Spleen (tissue), 11 donors: ENCODE measurements around the gene MAP2. TPM values are rescaled to one million over a fixed set of nuclear protein-coding genes. Genes with fewer than 3 reads are reported as not detected.

Experiments
- DNase-seq: peaks from one replicate; pipeline ENCODE4 v3.0.0-alpha.2; 2020
- H3K27ac ChIP-seq, 8 donors: fragments of 200-600 bp; sonication (generic) in 7 of 8; 1 replicate in 4 of 8; 2 replicates in 4 of 8; pipeline versions ENCODE4 v1.5.0 to v1.8.0; 2016 to 2021; ENCODE audit warnings: inconsistent platforms in 4 of 8, mild to moderate bottlenecking in 4 of 8, moderate library complexity in 1 of 8
- H3K27me3 ChIP-seq, 7 donors: fragments of 200-600 bp; sonication (generic) in 6 of 7; replicated peaks in 1 of 7; 1 replicate in 4 of 7; 2 replicates in 3 of 7; pipeline versions ENCODE4 v1.5.0 to v1.8.0; 2016 to 2021; ENCODE audit warnings: inconsistent platforms in 3 of 7, mild to moderate bottlenecking in 1 of 7
- H3K36me3 ChIP-seq, 6 donors: fragments of 200-600 bp; sonication (generic) in 5 of 6; 1 replicate in 4 of 6; 2 replicates in 2 of 6; pipeline versions ENCODE4 v1.5.0 to v1.8.0; 2016 to 2021; ENCODE audit warnings: inconsistent platforms in 2 of 6
- H3K4me1 ChIP-seq, 6 donors: fragments of 200-600 bp; sonication (generic) in 5 of 6; 1 replicate in 3 of 6; 2 replicates in 3 of 6; pipeline versions ENCODE4 v1.5.0 to v1.8.0; 2016 to 2021; ENCODE audit warnings: inconsistent platforms in 3 of 6
- H3K4me3 ChIP-seq, 8 donors: fragments of 200-600 bp; sonication (generic) in 7 of 8; 1 replicate in 4 of 8; 2 replicates in 4 of 8; pipeline versions ENCODE4 v1.5.0 to v1.8.0; 2016 to 2021; ENCODE audit warnings: inconsistent platforms in 4 of 8, mild to moderate bottlenecking in 4 of 8, moderate library complexity in 2 of 8
- H3K9me3 ChIP-seq, 8 donors: fragments of 200-600 bp; sonication (generic) in 7 of 8; 1 replicate in 4 of 8; 2 replicates in 4 of 8; pipeline versions ENCODE4 v1.5.0 to v1.8.0; 2016 to 2021; ENCODE audit warnings: inconsistent platforms in 4 of 8
- CTCF ChIP-seq, 11 experiments: fragments of 200-600 bp in 7 of 11; fragments of 450-650 bp in 4 of 11; sonication (generic) in 4 of 11; IDR thresholded peaks in 8 of 11; conservative IDR thresholded peaks in 3 of 11; 1 replicate in 7 of 11; 2 replicates in 4 of 11; pipeline versions ENCODE4 v1.4.0 to v1.8.0; 2016 to 2021; ENCODE audit warnings: antibody characterized with exemption in 11 of 11, inconsistent platforms in 4 of 11, mild to moderate bottlenecking in 1 of 11
- POLR2A ChIP-seq, 3 donors: fragments of 450-650 bp; IDR thresholded peaks; one replicate each; pipeline ENCODE4 v1.5.1; 2017; ENCODE audit warnings: antibody characterized with exemption in 3 of 3, mild to moderate bottlenecking in 1 of 3
- POLR2AphosphoS5 ChIP-seq, 3 donors: sonication (generic); formaldehyde crosslinking; IDR thresholded peaks; one replicate each; pipeline ENCODE4 v1.5.1; 2017; ENCODE audit warnings: antibody characterized with exemption in 3 of 3
- WGBS, 5 donors: extraction: QIAGEN DNeasy Blood & Tissue Kit in 3 of 5; methylation state at CpG; one replicate each; pipeline versions ENCODE4 v1.1.5 to v1.1.7; 2013 to 2018; 5-methylcytosine and 5-hydroxymethylcytosine counted together
- intact Hi-C: fragments of 100-400 bp; cut with DNase I; formaldehyde crosslinking; loops from one replicate; pipeline ENCODE4 v1.15.0; 2023; ENCODE audit warnings: low total_unique reads
- polyA plus RNA-seq, 3 donors: library from polyadenylated mRNA; stranded (reverse); fragments of 200-250 nt; gene quantifications; one replicate each; pipeline ENCODE4 v1.2.1, GENCODE V29; 2013
- total RNA-seq, 7 donors: library from RNA; depleted of rRNA in 3 of 7; stranded (reverse); fragments of >200 nt in 3 of 7; fragmentation: NEBNext Ultra II Directional in 4 of 7; extraction: Animal tissue kit (Norgen Biotek cat#: 25700) in 4 of 7; gene quantifications; one replicate each; pipeline versions ENCODE4 v1.1.0 to v1.2.1, GENCODE V29; 2016 to 2021
- donor health status: healthy with polysubstance abuse.
- donor health status: DM: no; HTN: no; CAD: no; lungs with moderate emphysema.
- donor health status: DM: no; HTN: no; CAD: no.
- donor health status: Bipolar disorder and iron deficiency.
- donor health status: healthy.
- donor health status: DM: no; HTN: no; CAD: no.
- donor health status: DM: yes; HTN: yes; CAD: no.

The MAP2 gene
- total and polyA plus RNA-seq, 10 donors = 0.38 to 5.0 (median 1.9) TPM

- H3K9me3 ChIP-seq = no peaks in the 10 kb centered on the region
- intact Hi-C loops = no loop called here
- H3K4me1 ChIP-seq = peaks cover 0 to 5% (median 2%) of the 10 kb centered on the region in 6 donors
- no peak overlapping the region for H3K27ac ChIP-seq
- no peaks in the 10 kb centered on the region for H3K27me3 ChIP-seq
- no peak overlapping the region for H3K4me3 ChIP-seq
- TF ChIP-seq CTCF (IDR thresholded peaks at IDR 0.05 in 8 of 11, conservative IDR thresholded peaks at IDR 0.05 in 3 of 11) (no peak), POLR2A (IDR thresholded peaks at IDR 0.05) (no peak), POLR2AphosphoS5 (IDR thresholded peaks at IDR 0.05) (no peak)
- no peak for DNase-seq
- H3K36me3 ChIP-seq = no peaks in the 10 kb centered on the region
Observed at GRCh38 chr2:209584472-209584871, 160.6 kb downstream of the MAP2 start.

- TF ChIP-seq POLR2A (IDR thresholded peaks at IDR 0.05) (no peak), CTCF (IDR thresholded peaks at IDR 0.05 in 8 of 11, conservative IDR thresholded peaks at IDR 0.05 in 3 of 11) (no peak), POLR2AphosphoS5 (IDR thresholded peaks at IDR 0.05) (no peak)
- Histone ChIP-seq H3K36me3 (no peaks in the 10 kb centered on the region), H3K27me3 (no peaks in the 10 kb centered on the region), H3K27ac (no peak overlapping the region), H3K4me3 (no peak overlapping the region), H3K4me1 (peaks cover 0 to under 1% (median 0%) of the 10 kb centered on the region in 6 donors), H3K9me3 (no peaks in the 10 kb centered on the region)
- DNase-seq = no peak
- 70 to 91% (median 72%) methylated on average over 5 of the region's 5 CpGs for WGBS, 5 donors
- intact Hi-C loops = no loop called here
Observed at GRCh38 chr2:209584915-209585314, 161.1 kb downstream of the MAP2 start.

DNA sequence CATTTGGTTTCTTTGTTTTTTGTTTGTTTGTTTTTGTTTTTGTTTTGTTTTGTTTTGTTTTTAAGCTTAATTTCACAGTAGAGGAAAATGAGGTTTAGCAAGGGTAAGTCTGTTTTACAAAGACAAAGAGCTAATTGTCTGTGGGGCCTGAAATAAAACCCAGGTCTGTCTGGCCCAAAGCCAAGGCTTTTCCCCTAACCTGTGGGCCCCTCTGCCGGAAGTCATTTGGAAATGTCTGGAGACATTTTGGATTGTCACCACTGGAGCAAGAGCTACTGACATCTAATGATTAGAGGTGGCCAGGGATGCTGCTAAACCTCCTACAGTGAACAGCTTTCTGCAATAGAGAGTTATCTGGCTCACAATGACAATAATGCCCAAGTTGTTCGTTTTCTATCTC, 167.2 kb downstream of the MAP2 start:
- intact Hi-C loops = no loop called here
- Histone ChIP-seq H3K27ac (no peak overlapping the region), H3K36me3 (no peaks in the 10 kb centered on the region), H3K9me3 (peaks cover 0 to 7% (median 0%) of the 10 kb centered on the region in 8 donors), H3K4me3 (no peak overlapping the region), H3K27me3 (no peaks in the 10 kb centered on the region), H3K4me1 (no peaks in the 10 kb centered on the region)
- DNase-seq = no peak
- TF ChIP-seq CTCF (IDR thresholded peaks at IDR 0.05 in 8 of 11, conservative IDR thresholded peaks at IDR 0.05 in 3 of 11) (no peak), POLR2A (IDR thresholded peaks at IDR 0.05) (no peak), POLR2AphosphoS5 (IDR thresholded peaks at IDR 0.05) (no peak)
- 69 to 81% (median 76%) methylated on average over 2 of the region's 2 CpGs for WGBS, 5 donors

- no peak for TF ChIP-seq CTCF (IDR thresholded peaks at IDR 0.05 in 8 of 11, conservative IDR thresholded peaks at IDR 0.05 in 3 of 11)
- no peak for TF ChIP-seq POLR2AphosphoS5 (IDR thresholded peaks at IDR 0.05)
- no peak for TF ChIP-seq POLR2A (IDR thresholded peaks at IDR 0.05)
- H3K27me3 ChIP-seq = no peaks in the 10 kb centered on the region
- no peak for DNase-seq
- 72 to 79% (median 77%) methylated on average over 3 of the region's 3 CpGs for WGBS, 5 donors
- H3K36me3 ChIP-seq = no peaks in the 10 kb centered on the region
- peaks cover 0 to 7% (median 0%) of the 10 kb centered on the region in 8 donors for H3K9me3 ChIP-seq
- no peaks in the 10 kb centered on the region for H3K4me1 ChIP-seq
- intact Hi-C loops = no loop called here
- H3K4me3 ChIP-seq = no peak overlapping the region
- no peak overlapping the region for H3K27ac ChIP-seq
Observed at GRCh38 chr2:209592106-209592505, 168.3 kb downstream of the MAP2 start.
